K562 (cell line): ENCODE data around the gene METTL21C.

Experiments
- POLR2AphosphoS5 ChIP-seq: IDR thresholded peaks from 2 replicates; pipeline ENCODE4 v1.6.1; 2011; ENCODE audit warnings: mild to moderate bottlenecking, low read depth, low read length, moderate library complexity; ENCODE audit not compliant: control insufficient read depth, insufficient read depth
- TAL1 ChIP-seq: fragments of 450-650 bp; IDR thresholded peaks from 2 replicates; pipeline ENCODE4 v1.6.1; 2016; ENCODE audit warnings: mild to moderate bottlenecking
- TF ChIP-seq, protein P1 (sequence below), 3 experiments: IDR thresholded peaks in 2 of 3; conservative IDR thresholded peaks in 1 of 3; 2 replicates each; pipeline ENCODE4 v1.5.1; 2011 to 2012; ENCODE audit warnings: low read length in 3 of 3, mild to moderate bottlenecking in 3 of 3, control low read depth in 2 of 3, improper control_type of control experiment in 1 of 3, inconsistent platforms in 1 of 3, low read depth in 1 of 3, mixed read lengths in 1 of 3, moderate library complexity in 1 of 3; ENCODE audit not compliant: insufficient read depth in 2 of 3

GRCh38 chr13:102703726-102704035 is 8.8 kb upstream of the METTL21C start:
- TF ChIP-seq, protein P1, sequence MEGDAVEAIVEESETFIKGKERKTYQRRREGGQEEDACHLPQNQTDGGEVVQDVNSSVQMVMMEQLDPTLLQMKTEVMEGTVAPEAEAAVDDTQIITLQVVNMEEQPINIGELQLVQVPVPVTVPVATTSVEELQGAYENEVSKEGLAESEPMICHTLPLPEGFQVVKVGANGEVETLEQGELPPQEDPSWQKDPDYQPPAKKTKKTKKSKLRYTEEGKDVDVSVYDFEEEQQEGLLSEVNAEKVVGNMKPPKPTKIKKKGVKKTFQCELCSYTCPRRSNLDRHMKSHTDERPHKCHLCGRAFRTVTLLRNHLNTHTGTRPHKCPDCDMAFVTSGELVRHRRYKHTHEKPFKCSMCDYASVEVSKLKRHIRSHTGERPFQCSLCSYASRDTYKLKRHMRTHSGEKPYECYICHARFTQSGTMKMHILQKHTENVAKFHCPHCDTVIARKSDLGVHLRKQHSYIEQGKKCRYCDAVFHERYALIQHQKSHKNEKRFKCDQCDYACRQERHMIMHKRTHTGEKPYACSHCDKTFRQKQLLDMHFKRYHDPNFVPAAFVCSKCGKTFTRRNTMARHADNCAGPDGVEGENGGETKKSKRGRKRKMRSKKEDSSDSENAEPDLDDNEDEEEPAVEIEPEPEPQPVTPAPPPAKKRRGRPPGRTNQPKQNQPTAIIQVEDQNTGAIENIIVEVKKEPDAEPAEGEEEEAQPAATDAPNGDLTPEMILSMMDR (IDR thresholded peaks at IDR 0.05 in 2 of 3, conservative IDR thresholded peaks at IDR 0.05 in 1 of 3; ENCODE audit: insufficient read depth in 2 of 3, low read depth in 1 of 3, low read length in 3 of 3), result no peak
- TF ChIP-seq TAL1 (no peak), POLR2AphosphoS5 (no peak)
